Measurements from ENCODE around the gene ART4. TPM values are rescaled to one million over a fixed set of nuclear protein-coding genes. Genes with fewer than 3 reads are reported as not detected.

ART4 gene
- total and polyA plus RNA-seq, 4 donors: 10.5 to 40.7 (median 22.2) TPM

- no peak for DNase-seq (ENCODE audit: low spot score)
- Histone ChIP-seq H3K36me3 (ENCODE audit: control insufficient read depth in 4 of 4, insufficient read depth in 3 of 4, low read depth in 1 of 4, low read length in 3 of 4) (no peaks in the 10 kb centered on the region), H3K27ac (ENCODE audit: low read depth in 1 of 2, low read length in 2 of 2) (no peak overlapping the region), H3K9me3 (ENCODE audit: control insufficient read depth in 4 of 4, low read length in 3 of 4) (no peaks in the 10 kb centered on the region), H3K9ac (ENCODE audit: low read depth in 1 of 2, low read length in 2 of 2) (no peak overlapping the region), H3K4me3 (ENCODE audit: low read depth in 1 of 3, low read length in 3 of 3) (no peak overlapping the region), H3K4me1 (ENCODE audit: control insufficient read depth in 4 of 4, insufficient read depth in 4 of 4, low read length in 3 of 4) (no peaks in the 10 kb centered on the region), H3K27me3 (ENCODE audit: control insufficient read depth in 4 of 4, insufficient read depth in 4 of 4, low read length in 3 of 4) (no peaks in the 10 kb centered on the region)
- 71% methylated on average over 2 of the region's 2 CpGs for WGBS
- TF ChIP-seq HNF4G (IDR thresholded peaks at IDR 0.05) (no peak), MAX (IDR thresholded peaks at IDR 0.05) (no peak), TAF1 (conservative IDR thresholded peaks at IDR 0.05) (no peak), EGR1 (IDR thresholded peaks at IDR 0.05; ENCODE audit: low read depth in 2 of 2) (no peak), HNF4A (conservative IDR thresholded peaks at IDR 0.05) (no peak), RAD21 (IDR thresholded peaks at IDR 0.05) (no peak), NR2F2 (IDR thresholded peaks at IDR 0.05) (no peak), JUND (IDR thresholded peaks at IDR 0.05) (no peak), CTCF (IDR thresholded peaks at IDR 0.05; ENCODE audit: low read depth, low read length, missing input control) (no peak), GABPA (IDR thresholded peaks at IDR 0.05 in 1 of 2, conservative IDR thresholded peaks at IDR 0.05 in 1 of 2) (no peak), SP1 (IDR thresholded peaks at IDR 0.05) (no peak), RXRA (IDR thresholded peaks at IDR 0.05) (no peak), YY1 (IDR thresholded peaks at IDR 0.05) (no peak), FOXA1 (IDR thresholded peaks at IDR 0.05) (no peak), FOXA2 (IDR thresholded peaks at IDR 0.05) (no peak)
- TF ChIP-seq, protein P1, sequence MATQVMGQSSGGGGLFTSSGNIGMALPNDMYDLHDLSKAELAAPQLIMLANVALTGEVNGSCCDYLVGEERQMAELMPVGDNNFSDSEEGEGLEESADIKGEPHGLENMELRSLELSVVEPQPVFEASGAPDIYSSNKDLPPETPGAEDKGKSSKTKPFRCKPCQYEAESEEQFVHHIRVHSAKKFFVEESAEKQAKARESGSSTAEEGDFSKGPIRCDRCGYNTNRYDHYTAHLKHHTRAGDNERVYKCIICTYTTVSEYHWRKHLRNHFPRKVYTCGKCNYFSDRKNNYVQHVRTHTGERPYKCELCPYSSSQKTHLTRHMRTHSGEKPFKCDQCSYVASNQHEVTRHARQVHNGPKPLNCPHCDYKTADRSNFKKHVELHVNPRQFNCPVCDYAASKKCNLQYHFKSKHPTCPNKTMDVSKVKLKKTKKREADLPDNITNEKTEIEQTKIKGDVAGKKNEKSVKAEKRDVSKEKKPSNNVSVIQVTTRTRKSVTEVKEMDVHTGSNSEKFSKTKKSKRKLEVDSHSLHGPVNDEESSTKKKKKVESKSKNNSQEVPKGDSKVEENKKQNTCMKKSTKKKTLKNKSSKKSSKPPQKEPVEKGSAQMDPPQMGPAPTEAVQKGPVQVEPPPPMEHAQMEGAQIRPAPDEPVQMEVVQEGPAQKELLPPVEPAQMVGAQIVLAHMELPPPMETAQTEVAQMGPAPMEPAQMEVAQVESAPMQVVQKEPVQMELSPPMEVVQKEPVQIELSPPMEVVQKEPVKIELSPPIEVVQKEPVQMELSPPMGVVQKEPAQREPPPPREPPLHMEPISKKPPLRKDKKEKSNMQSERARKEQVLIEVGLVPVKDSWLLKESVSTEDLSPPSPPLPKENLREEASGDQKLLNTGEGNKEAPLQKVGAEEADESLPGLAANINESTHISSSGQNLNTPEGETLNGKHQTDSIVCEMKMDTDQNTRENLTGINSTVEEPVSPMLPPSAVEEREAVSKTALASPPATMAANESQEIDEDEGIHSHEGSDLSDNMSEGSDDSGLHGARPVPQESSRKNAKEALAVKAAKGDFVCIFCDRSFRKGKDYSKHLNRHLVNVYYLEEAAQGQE (IDR thresholded peaks at IDR 0.05): no peak
- TF ChIP-seq, protein P2, sequence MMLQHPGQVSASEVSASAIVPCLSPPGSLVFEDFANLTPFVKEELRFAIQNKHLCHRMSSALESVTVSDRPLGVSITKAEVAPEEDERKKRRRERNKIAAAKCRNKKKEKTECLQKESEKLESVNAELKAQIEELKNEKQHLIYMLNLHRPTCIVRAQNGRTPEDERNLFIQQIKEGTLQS (IDR thresholded peaks at IDR 0.05): no peak
- TF ChIP-seq, protein P3, sequence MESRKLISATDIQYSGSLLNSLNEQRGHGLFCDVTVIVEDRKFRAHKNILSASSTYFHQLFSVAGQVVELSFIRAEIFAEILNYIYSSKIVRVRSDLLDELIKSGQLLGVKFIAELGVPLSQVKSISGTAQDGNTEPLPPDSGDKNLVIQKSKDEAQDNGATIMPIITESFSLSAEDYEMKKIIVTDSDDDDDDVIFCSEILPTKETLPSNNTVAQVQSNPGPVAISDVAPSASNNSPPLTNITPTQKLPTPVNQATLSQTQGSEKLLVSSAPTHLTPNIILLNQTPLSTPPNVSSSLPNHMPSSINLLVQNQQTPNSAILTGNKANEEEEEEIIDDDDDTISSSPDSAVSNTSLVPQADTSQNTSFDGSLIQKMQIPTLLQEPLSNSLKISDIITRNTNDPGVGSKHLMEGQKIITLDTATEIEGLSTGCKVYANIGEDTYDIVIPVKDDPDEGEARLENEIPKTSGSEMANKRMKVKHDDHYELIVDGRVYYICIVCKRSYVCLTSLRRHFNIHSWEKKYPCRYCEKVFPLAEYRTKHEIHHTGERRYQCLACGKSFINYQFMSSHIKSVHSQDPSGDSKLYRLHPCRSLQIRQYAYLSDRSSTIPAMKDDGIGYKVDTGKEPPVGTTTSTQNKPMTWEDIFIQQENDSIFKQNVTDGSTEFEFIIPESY (IDR thresholded peaks at IDR 0.05): no peak
These were observed 33.5 kb upstream of the ART4 start for GRCh38 chr12:14876833-14877232.
